IPS-15b (cell line): Measurements from ENCODE around the gene UPK3BL1.
"Not testable (repeated sequence)": the region's sequence is repeated elsewhere in the genome, so short reads cannot be mapped to it uniquely, and the experiment has no call there.

ENCODE experiments used
- H3K27me3 ChIP-seq: one replicate; pipeline ENCODE4 v1.6.1; 2013; ENCODE audit warnings: low read length; ENCODE audit not compliant: control insufficient read depth, insufficient read depth
- H3K36me3 ChIP-seq: one replicate; pipeline ENCODE4 v1.6.1; 2013; ENCODE audit warnings: low read length; ENCODE audit not compliant: control insufficient read depth, insufficient read depth
- H3K4me1 ChIP-seq: one replicate; pipeline ENCODE4 v1.6.1; 2013; ENCODE audit warnings: mild to moderate bottlenecking, low read length; ENCODE audit not compliant: control insufficient read depth, insufficient read depth
- H3K4me3 ChIP-seq: one replicate; pipeline ENCODE4 v1.5.1; 2013; ENCODE audit warnings: low read depth, low read length
- H3K9ac ChIP-seq: one replicate; pipeline ENCODE4 v1.6.1; 2013; ENCODE audit warnings: low read depth, mild to moderate bottlenecking, low read length
- H3K9me3 ChIP-seq: one replicate; pipeline ENCODE4 v1.6.1; 2013; ENCODE audit warnings: mild to moderate bottlenecking, low read length; ENCODE audit not compliant: control insufficient read depth, insufficient read depth

The UPK3BL1 gene

DNA sequence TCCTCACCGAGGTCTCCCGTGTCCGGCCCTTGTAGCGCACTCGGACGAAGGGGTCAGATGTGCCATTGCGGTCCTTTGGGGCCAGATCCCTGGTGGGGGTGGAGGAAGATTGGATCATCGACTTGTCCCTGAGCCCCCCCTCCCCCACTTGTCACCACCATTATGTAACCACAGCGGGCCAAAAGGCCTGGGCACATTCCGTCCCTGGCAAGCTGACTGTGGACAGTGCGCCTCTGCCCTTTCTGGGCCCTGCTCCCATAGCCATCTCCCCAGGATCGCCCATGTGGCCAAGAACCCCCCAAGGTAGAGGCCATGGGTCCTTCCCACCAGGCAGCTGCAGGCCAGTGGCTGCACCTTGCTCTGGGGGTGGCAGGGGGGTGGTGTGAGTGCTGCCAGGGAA is 40.3 kb downstream of the UPK3BL1 start:
- not testable (repeated sequence) for H3K27me3 ChIP-seq, H3K9ac ChIP-seq, H3K36me3 ChIP-seq, H3K9me3 ChIP-seq, H3K4me3 ChIP-seq, H3K4me1 ChIP-seq

GRCh38 chr7:102599699-102600098 is 42.9 kb downstream of the UPK3BL1 start:
- H3K4me3 ChIP-seq, H3K9me3 ChIP-seq, H3K36me3 ChIP-seq: not testable (repeated sequence)

DNA sequence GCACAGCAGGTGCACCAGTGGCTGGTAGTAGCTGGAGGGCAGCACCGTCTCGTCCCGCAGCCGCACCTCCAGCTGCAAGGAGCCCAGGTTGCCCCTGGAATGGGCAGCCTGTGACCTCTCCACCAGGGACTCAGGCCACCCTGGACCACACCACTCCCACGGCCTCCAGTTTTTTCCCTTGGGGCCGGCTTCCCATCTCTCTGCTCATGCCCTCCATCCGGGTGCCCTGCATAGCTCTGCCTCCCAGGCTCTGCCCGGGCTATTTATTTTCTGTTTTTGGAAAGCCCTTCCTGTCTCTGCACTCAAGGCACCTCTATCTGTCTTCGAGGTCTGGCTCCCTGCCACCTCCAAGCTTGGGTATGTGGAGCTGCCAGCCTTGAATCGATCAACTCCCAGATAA is 46.6 kb downstream of the UPK3BL1 start:
- not testable (repeated sequence) for H3K9ac ChIP-seq, H3K4me1 ChIP-seq, H3K36me3 ChIP-seq, H3K9me3 ChIP-seq, H3K4me3 ChIP-seq, H3K27me3 ChIP-seq

More at GRCh38 chr7:102599699-102600098, 42.9 kb downstream of the UPK3BL1 start:
- H3K4me1 ChIP-seq, H3K9ac ChIP-seq, H3K27me3 ChIP-seq: not testable (repeated sequence)

DNA sequence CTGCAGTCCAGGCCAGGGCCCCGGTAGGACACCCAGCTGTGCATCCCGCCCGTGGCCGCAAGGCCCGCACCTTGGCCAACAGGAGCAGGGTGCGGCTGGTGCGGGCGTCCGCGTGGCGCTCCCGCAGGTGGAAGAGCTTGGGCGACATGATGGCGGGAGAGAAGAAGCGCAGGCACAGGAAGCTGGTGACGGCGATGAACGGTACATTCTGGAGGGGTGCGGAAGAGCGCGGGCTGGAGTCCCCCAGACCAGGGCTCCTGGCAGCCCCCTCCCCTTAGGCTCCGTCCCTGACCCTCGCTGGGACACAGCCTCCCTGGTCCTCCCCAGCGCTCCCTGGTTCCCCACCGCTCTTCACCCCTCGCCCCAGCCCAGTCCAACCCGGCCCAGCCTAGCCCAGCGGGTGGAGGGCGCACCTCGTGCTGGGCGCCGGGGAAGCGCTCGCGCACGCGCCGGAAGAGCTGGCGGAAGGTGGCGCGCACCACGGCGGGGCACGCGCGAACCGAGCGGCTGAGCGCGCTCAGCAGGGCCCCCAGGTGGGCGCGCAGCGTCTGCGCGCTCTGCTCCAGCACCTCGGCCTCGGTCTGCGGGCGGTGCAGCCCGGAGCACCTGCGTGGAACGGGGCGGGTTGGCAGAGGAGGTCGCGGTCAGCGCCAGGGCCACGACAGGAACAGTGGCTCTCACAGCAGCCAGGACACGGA is 48.8 kb downstream of the UPK3BL1 start:
- H3K9ac ChIP-seq, H3K27me3 ChIP-seq, H3K36me3 ChIP-seq, H3K4me3 ChIP-seq, H3K9me3 ChIP-seq, H3K4me1 ChIP-seq: not testable (repeated sequence)

GRCh38 chr7:102592477-102593019 is 50.0 kb downstream of the UPK3BL1 start:
- not testable (repeated sequence) for H3K9ac ChIP-seq, H3K27me3 ChIP-seq, H3K4me3 ChIP-seq, H3K36me3 ChIP-seq, H3K9me3 ChIP-seq, H3K4me1 ChIP-seq

- H3K9me3 ChIP-seq, H3K4me3 ChIP-seq, H3K27me3 ChIP-seq, H3K4me1 ChIP-seq, H3K9ac ChIP-seq, H3K36me3 ChIP-seq: not testable (repeated sequence)
Observed at GRCh38 chr7:102589857-102590256, 52.7 kb downstream of the UPK3BL1 start.
